Nephron (organoid): ENCODE measurements around the gene TCOF1.
"Not testable (repeated sequence)": the region's sequence is repeated elsewhere in the genome, so short reads cannot be mapped to it uniquely, and the experiment has no call there.

Experiments
- H3K27ac Mint-ChIP-seq, 3 experiments: 2 replicates each; pipeline ENCODE4 v1.8.0; 2020; ENCODE audit warnings: mixed read lengths in 3 of 3, mild to moderate bottlenecking in 2 of 3, moderate library complexity in 1 of 3
- H3K27me3 Mint-ChIP-seq: 2 replicates; pipeline ENCODE4 v1.8.0; 2021; ENCODE audit warnings: low read depth, mild to moderate bottlenecking, moderate library complexity, mixed read lengths
- H3K36me3 Mint-ChIP-seq: 2 replicates; pipeline ENCODE4 v1.8.0; 2020; ENCODE audit warnings: low read depth, mixed read lengths
- H3K4me1 Mint-ChIP-seq: 2 replicates; pipeline ENCODE4 v1.8.0; 2020; ENCODE audit warnings: mixed read lengths
- H3K4me3 Mint-ChIP-seq, 3 experiments: 2 replicates each; pipeline ENCODE4 v1.8.0; 2020; ENCODE audit warnings: mild to moderate bottlenecking in 3 of 3, mixed read lengths in 3 of 3, moderate library complexity in 2 of 3
- H3K9me3 Mint-ChIP-seq: 2 replicates; pipeline ENCODE4 v1.8.0; 2020; ENCODE audit warnings: mixed read lengths
- TF ChIP-seq, protein P1 (sequence below), 3 experiments: fragments of 200-600 bp; sonication (generic); IDR thresholded peaks; one replicate each; pipeline ENCODE4 v1.5.0; 2021; ENCODE audit warnings: antibody characterized with exemption in 3 of 3; ENCODE audit not compliant: unreplicated experiment in 3 of 3

The TCOF1 gene

DNA sequence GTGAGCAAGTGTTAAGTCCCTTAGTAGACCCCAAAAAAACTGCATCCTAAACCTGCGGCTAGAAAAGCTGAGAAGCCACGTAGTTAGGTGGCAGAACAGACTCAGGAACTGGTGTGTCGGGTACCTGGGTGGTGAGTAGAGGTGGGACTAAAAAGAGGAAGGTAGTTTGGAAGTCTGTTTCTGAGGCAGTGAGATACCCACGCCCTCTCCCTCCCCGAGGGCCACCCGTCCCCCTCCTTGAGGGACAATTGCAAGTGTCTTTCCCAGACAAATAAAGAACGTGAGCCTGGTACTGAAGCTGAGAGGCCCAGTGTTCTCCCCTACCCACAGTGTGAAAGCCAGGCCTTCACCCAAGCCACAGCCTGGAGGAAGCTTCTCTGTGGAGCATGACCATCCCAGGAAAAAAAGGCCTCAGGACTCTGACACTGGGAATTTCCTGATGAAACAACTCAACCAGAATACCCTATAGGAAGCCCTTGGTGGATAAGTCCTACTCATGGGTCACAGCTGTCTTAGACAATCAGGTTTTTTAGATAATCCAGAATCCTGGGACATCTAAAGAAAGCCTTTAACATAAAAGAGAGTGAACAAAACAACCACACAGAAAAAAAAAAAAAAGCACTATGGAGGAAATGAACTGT, 62.3 kb downstream of the TCOF1 start:
- H3K9me3 Mint-ChIP-seq: no peaks in the 10 kb centered on the region
- no peaks in the 10 kb centered on the region for H3K36me3 Mint-ChIP-seq
- no peak overlapping the region for H3K27ac Mint-ChIP-seq
- H3K4me3 Mint-ChIP-seq: no peak overlapping the region
- TF ChIP-seq, protein P1, sequence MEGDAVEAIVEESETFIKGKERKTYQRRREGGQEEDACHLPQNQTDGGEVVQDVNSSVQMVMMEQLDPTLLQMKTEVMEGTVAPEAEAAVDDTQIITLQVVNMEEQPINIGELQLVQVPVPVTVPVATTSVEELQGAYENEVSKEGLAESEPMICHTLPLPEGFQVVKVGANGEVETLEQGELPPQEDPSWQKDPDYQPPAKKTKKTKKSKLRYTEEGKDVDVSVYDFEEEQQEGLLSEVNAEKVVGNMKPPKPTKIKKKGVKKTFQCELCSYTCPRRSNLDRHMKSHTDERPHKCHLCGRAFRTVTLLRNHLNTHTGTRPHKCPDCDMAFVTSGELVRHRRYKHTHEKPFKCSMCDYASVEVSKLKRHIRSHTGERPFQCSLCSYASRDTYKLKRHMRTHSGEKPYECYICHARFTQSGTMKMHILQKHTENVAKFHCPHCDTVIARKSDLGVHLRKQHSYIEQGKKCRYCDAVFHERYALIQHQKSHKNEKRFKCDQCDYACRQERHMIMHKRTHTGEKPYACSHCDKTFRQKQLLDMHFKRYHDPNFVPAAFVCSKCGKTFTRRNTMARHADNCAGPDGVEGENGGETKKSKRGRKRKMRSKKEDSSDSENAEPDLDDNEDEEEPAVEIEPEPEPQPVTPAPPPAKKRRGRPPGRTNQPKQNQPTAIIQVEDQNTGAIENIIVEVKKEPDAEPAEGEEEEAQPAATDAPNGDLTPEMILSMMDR (IDR thresholded peaks at IDR 0.05; ENCODE audit: unreplicated experiment in 3 of 3): no peak
- no peaks in the 10 kb centered on the region for H3K4me1 Mint-ChIP-seq
- no peaks in the 10 kb centered on the region for H3K27me3 Mint-ChIP-seq

GRCh38 chr5:150422075-150422474, 64.6 kb downstream of the TCOF1 start:
- H3K27me3 Mint-ChIP-seq: no peaks in the 10 kb centered on the region
- no peak overlapping the region for H3K27ac Mint-ChIP-seq

GRCh38 chr5:150422758-150423157, 65.3 kb downstream of the TCOF1 start:
- Mint-ChIP-seq H3K9me3 (no peaks in the 10 kb centered on the region), H3K36me3 (no peaks in the 10 kb centered on the region), H3K4me3 (no peak overlapping the region), H3K4me1 (peaks cover 2% of the 10 kb centered on the region), H3K27ac (no peak overlapping the region), H3K27me3 (no peaks in the 10 kb centered on the region)
- TF ChIP-seq, protein P1 (IDR thresholded peaks at IDR 0.05; ENCODE audit: unreplicated experiment in 3 of 3): no peak

More at GRCh38 chr5:150422075-150422474, 64.6 kb downstream of the TCOF1 start:
- no peaks in the 10 kb centered on the region for H3K4me1 Mint-ChIP-seq
- no peak overlapping the region for H3K4me3 Mint-ChIP-seq
- no peaks in the 10 kb centered on the region for H3K9me3 Mint-ChIP-seq
- no peaks in the 10 kb centered on the region for H3K36me3 Mint-ChIP-seq
- TF ChIP-seq, protein P1 (IDR thresholded peaks at IDR 0.05; ENCODE audit: unreplicated experiment in 3 of 3): no peak

- H3K4me3 Mint-ChIP-seq, H3K4me1 Mint-ChIP-seq, H3K9me3 Mint-ChIP-seq, H3K27me3 Mint-ChIP-seq, H3K36me3 Mint-ChIP-seq, H3K27ac Mint-ChIP-seq: not testable (repeated sequence)
Observed at GRCh38 chr5:150426165-150426564, 68.7 kb downstream of the TCOF1 start.

DNA sequence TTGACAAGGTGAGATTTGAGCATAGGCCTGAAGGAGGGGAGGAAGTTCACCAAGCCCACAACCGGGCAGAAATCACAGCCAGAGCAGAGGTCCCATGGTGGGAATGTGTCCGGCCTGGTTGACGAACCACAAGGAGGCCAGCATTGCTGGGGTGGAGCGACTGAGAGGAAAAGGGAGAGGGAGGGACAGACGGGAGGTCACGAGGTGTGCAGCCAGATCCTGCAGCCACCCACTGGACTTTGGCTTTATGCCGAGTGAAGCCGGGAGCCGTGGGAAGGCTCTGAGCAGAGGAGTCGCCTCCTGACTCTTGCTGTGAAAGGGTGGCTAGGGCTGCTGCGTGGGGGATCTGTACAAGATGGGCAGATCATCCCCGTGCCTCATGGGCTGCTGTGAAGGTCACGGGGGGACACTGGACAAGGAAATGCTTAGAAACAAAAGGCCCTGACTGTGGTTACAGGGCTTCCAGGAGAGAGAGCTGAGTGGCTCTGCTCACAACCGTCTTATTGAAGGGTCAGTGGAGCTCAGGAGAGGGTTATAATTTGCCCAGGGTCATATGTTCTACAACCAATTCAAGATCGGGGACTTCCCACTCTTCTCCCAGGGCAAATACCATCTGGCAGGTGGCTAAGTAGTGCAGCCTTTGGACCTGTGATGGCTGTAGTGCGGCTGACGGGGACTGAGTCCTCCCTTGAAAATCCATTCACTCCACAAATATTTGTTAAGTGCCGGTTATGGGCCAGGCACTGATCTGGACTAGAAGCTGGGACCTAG, 70.8 kb downstream of the TCOF1 start:
- Mint-ChIP-seq H3K36me3 (no peaks in the 10 kb centered on the region), H3K4me3 (no peak overlapping the region), H3K27me3 (no peaks in the 10 kb centered on the region), H3K9me3 (no peaks in the 10 kb centered on the region), H3K4me1 (peaks cover 10% of the 10 kb centered on the region), H3K27ac (peak overlapping the region; percentile 8 to 68 (median 52))
- TF ChIP-seq, protein P1 (IDR thresholded peaks at IDR 0.05; ENCODE audit: unreplicated experiment in 3 of 3): no peak

DNA sequence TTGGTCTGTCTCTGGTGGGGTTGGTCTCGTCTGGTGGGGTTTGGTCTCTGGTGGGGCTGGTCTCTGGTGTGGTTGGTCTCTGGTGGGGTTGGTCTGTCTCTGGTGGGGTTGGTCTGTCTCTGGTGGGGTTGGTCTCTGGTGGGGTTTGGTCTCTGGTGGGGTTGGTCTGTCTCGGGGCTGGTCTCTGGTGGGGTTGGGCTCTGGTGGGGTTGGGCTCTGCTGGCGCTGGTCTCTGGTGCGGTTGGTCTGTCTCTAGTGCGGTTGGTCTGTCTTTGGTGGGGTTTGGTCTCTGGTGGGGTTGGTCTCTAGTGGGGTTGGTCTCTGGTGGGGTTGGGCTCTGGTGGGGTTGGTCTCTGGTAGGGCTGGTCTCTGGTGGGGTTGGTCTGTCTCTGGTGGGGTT, 71.5 kb downstream of the TCOF1 start:
- no peaks in the 10 kb centered on the region for H3K27me3 Mint-ChIP-seq
- no peaks in the 10 kb centered on the region for H3K9me3 Mint-ChIP-seq
- TF ChIP-seq, protein P1 (IDR thresholded peaks at IDR 0.05; ENCODE audit: unreplicated experiment in 3 of 3): no peak
- no peaks in the 10 kb centered on the region for H3K36me3 Mint-ChIP-seq
- H3K4me3 Mint-ChIP-seq: no peak overlapping the region
- H3K4me1 Mint-ChIP-seq: peaks cover 10% of the 10 kb centered on the region
- H3K27ac Mint-ChIP-seq: peak overlapping the region in 1 of 3 experiments; percentile 52
